NCI-H1105 treated with DMSO at 0.1 percent for 48 hours (cell line): ENCODE results near the gene AKR1C2.
"Not testable (repeated sequence)": the region's sequence is repeated elsewhere in the genome, so short reads cannot be mapped to it uniquely, and the experiment has no call there.

ENCODE experiments used
- DNase-seq: peaks from one replicate; lab custom pipeline; 2025; lab: John Stamatoyannopoulos, UW

The AKR1C2 gene

GRCh38 chr10:4988000-4988641, 15.5 kb downstream of the AKR1C2 start:
- DNase-seq = not testable (repeated sequence)

- DNase-seq = no peak
These were observed 18.6 kb downstream of the AKR1C2 start for GRCh38 chr10:4984971-4985594.

DNA sequence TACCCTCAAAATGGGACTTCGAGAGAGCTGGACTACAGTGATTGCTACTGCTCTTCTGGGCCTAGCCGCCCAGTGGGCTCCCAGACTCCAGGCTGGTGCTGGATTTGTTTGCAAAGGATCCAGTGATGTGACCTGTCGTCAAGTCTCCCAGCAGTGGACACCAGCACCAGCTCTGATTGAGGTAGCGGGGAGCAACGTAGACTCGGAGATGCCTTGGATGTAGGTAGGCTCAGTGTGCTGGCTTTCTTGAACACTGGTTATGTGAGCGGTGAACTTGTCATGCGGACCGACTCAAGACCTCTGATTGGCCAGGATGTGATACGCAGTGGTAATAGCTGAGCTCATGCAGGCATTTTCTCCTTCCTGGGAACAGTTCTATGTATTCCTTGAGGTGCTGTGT, 19.4 kb downstream of the AKR1C2 start:
- no peak for DNase-seq

DNA sequence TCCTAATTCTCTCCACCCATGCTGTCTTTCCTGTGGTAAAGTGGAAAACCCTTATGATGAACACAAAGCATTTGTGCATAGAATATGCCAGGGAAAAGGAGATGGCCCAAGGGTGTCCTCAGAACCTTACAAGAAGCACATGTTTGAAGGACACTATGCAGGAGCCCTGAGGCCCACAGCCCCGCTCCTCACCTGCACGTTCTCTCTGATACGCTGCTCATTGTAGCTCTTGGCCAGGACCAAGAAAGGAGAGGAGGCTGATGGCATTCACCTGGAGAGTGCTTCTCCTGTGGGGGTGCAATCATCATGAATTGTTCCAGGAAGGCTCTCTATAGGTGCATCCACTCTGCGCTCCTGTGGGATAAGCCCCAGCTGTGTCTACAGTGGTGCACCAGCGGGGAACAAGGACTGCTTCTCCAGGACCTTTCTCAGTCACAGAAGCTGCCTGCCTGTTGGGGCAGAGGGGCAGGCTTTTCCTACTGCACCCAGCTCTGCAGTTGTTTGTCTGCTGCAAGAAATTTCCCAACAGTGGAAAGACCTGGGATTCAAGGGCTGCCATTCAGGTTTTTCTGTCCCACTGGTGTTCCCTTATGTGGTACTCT, 19.9 kb downstream of the AKR1C2 start:
- no peak for DNase-seq

- DNase-seq = no peak
These were observed 20.9 kb downstream of the AKR1C2 start for GRCh38 chr10:4982764-4983226.

DNA sequence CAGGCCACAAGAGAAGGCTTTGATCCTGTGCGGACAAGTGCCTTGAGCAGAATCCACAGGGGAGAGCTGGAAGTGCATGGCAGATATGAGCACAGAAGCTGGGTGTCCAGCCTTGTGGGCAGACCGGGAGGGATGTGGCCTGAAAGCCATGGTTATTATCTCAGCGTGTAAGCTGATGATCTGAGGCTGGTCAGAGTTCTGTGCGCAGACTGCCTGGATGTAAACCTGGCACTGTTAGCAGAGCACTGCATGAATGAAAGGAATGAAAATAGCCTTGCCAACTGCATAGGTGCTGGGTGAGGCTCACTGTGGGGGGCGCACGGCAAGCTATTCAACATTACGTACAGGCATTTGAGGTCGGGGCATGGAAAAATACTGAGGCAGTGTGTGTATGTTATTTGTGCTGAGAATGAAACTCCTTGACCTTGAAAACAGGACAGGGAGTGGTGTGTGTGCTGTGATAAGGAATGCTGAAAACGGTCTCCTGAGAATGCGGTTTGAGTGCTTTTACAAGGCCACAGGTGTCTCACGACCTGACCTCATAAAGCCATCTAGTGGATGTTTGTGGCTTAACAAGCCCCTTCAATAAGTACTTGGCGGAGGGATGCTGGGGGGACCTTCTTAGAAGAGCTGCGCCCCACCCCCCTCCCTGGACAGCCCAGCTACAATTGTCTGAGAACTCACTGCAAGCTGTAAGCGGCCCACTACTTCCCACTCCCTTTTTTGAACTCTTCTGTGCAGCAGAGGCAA, 21.8 kb downstream of the AKR1C2 start:
- DNase-seq = no peak

GRCh38 chr10:4980793-4981192, 22.9 kb downstream of the AKR1C2 start:
- no peak for DNase-seq

GRCh38 chr10:4978870-4979269, 24.8 kb downstream of the AKR1C2 start:
- DNase-seq = no peak

DNA sequence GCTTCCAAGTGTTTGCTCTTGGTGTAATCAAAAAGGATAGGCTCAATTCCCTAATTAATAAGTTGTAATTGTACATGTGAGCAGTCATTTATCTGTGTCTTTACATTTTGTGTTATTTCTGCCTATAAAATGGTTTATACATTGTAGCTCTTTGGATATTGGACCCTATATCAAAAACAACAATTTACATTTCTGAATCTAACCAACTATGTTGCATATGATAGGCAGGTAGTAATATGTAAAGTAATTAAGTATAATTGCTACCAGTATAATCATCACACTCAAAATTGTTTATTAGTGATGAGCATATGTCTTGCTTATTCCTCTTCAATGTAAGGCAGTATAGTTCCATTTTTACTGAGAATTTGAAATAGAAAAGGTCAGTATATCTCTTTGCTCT, 26.6 kb downstream of the AKR1C2 start:
- no peak for DNase-seq

DNA sequence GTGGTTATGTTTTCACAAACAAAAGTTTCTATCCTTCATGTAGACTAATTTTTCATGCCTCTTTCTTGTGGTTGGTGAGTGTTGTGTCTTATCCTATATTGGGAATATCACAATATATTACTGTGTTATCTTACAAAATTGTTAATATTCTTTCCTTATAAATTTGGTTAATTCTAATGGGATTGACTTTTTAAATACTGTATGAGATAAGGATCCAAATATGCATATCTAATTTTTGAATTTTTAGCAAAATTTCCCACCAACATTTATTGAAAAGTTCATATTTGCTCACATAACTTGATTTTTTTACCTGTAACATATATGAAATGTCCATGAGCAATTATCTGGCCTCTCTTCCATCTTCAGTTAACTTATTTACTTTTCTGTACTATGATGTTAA, 29.3 kb downstream of the AKR1C2 start:
- not testable (repeated sequence) for DNase-seq

GRCh38 chr10:4973294-4973693, 30.4 kb downstream of the AKR1C2 start:
- not testable (repeated sequence) for DNase-seq

GRCh38 chr10:4972369-4973142, 31.1 kb downstream of the AKR1C2 start:
- DNase-seq = not testable (repeated sequence)

DNA sequence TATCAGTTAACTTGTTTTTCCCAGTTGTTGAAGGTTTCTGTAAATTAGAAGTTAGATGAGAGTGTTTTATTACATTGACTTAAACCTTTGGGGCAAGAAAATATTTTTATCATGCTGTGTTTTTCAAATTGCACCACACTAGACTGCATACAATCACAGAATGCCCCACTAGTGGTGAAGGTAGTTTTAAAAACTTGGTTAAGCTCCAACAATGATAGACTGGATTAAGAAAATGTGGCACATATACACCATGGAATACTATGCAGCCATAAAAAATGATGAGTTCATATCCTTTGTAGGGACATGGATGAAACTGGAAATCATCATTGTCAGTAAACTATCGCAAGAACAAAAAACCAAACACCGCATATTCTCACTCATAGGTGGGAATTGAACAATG, 33.3 kb downstream of the AKR1C2 start:
- not testable (repeated sequence) for DNase-seq

DNA sequence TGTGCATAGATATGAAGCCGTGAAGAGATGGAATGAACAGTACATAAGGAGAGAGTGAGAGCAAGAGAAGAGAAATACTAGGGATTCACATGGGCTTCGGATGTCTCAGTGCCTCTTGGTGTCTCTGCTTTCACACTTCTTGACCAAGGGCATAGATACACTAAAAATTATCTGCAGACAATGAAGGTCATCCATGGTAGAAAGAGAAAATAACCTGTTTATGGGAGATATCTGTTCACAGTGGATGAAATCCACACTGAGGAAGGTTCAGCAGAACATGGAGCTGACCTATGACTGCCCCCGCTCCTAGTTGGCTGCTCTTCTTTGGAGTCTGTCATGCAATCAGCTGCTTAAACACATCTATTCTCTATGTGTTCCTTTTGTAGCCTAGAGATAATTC, 34.4 kb downstream of the AKR1C2 start:
- not testable (repeated sequence) for DNase-seq

DNA sequence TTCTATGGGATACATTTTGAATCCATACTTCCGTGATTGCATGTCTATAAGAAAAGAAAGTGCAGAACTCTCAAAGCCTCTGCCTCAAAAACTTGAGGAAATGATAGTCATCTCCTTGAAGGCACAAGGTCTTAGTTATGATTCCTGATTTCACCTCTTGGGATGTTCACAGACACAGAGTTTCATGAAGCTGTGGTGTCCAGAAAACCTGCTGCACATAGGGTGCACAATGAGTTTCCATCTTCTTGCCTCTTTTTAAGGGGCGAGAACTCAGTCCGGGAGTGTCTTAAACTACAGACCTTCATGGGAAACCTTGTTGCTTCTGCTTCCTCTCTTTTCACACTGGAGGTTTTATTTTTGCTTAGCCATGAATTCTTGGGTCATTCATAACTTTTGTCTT, 36.5 kb downstream of the AKR1C2 start:
- DNase-seq = not testable (repeated sequence)

- not testable (repeated sequence) for DNase-seq
These were observed 37.9 kb downstream of the AKR1C2 start for GRCh38 chr10:4965763-4966162.

DNA sequence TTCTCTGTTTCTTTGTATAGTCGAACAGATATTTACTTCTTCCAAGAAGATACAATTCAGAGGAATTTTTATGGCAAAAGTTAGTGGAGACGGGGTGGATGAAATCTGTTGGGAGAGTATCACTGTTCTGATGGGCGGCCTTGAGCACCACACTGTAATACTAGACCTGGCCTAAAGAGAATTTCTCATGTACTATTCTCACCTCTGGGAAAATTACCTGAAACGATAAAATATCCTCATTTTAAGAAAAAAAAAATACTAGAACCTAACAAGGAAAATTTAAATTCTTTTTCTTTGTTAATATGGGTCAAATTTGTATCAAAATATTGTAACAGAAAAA, 39.9 kb downstream of the AKR1C2 start:
- DNase-seq = not testable (repeated sequence)

DNA sequence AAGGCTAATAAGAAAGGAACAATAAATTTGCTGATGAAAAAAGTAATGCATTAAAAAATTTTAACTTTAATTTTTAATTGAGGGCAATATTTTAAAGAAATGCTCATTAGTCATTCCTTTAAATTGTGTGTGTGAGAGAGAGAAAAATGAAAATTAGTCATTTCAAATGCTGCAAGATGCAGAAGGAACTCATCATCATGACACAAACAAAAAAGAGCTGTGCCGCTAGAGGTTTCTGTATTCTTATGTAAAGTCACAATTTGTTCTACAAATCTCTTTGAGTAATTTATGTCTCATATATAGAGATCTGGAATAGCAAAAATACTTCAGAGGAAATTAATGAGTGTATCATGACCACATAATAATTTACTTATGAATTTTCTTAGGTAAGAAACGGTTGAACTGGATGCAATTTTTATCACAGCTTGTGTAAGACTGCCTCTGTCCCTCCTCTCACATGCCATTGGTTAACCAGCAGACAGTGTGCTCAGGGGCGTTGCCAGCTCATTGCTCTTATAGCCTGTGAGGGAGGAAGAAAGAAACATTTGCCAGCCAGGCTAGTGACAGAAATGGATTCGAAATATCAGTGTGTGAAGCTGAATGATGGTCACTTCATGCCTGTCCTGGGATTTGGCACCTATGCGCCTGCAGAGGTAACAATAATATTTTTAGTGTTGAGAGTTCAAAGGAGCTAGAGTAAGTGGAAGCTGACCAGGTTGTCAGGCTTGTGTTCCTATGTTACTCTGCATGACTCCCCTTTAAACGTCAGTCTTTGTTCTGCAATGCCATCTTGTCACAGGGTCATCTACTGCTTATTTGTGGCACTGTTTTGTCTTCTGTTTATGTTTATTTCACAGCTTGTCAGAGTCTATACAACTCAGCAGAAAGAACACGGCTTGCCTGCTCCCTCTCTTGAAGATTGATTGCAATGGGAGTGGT, 40.5 kb downstream of the AKR1C2 start, which contains the start of gene AKR1C1:
Gene AKR1C1, plus strand, starts transcription at position 540 of the 939 bp plus-strand sequence. Its CDS starts 30 bp downstream, at position 570.
- not testable (repeated sequence) for DNase-seq

- not testable (repeated sequence) for DNase-seq
These were observed 41.3 kb downstream of the AKR1C2 start for GRCh38 chr10:4962308-4962707.

DNA sequence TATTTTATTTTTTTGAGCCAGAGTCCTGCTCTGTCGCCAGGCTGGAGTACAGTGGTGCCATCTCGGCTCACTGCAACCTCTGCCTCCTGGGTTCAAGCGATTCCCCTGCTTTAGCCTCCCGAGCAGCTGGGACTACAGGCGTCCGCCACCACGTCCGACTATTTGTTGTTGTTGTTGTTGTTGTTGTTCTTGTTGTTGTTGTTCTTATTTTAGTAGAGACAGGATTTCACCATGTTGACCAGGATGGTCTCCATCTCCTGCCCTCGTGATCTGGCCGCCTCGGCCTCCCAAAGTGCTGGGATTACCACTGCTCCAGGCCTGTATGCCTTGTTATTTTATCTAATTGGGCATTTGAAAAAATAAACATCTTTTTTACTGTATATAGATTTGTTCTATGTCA, 42.1 kb downstream of the AKR1C2 start:
- not testable (repeated sequence) for DNase-seq
